GM11168 (cell line): ENCODE measurements around the gene SESN1.
"Not testable (repeated sequence)": the region's sequence is repeated elsewhere in the genome, so short reads cannot be mapped to it uniquely, and the experiment has no call there.

Source experiments
- in situ Hi-C: fragments of 300-500 bp; cut with MboI; formaldehyde crosslinking; loops from one replicate; pipeline ENCODE4 v1.12.0; 2022; ENCODE audit warnings: low sequenced_read_pairs; ENCODE audit not compliant: unreplicated experiment

Gene SESN1

GRCh38 chr6:109095835-109096084 lies 1.1 kb upstream of the SESN1 start:
- in situ Hi-C loops, result no loop called here

- in situ Hi-C loops, result no loop called here
Observed at GRCh38 chr6:109095036-109095834, 589 bp upstream of the SESN1 start, which contains the start of gene CEP57L1. TSS of gene CEP57L1 (plus strand) at chr6:109095507. CDS start at chr6:109145222, 49,715 bp downstream.

DNA sequence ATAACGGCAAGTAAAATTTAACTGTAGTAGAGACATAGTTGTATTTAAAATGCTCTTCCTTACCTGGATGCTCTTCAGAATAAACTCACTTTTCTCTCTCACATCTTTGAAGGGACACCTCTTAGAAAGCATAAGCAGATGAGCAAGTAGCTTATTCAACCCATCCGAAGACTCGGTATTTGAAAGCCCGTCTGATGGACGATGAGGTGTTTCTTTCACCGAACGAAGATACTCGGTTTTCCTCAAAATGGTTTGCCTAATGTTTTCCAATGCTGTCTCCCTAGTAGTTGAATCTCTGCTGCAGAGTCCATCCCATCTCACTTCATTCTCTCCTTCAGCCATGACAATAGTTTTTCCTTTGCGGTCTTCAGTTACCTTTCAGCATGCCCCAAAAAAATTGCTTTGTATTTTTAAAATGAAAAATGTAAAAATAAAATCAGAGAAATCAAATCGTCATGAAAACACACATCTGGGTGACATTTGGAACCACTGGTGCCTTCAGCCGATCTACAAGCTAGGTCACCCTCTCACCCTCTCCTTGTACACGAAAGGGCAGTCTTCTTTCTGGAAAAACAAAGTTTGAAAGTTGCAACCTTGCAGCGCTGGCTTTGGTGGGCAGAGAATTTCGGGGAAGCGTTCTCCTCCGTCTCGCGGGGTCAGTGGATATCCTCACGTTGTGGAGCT lies 772 bp downstream of the SESN1 start:
- in situ Hi-C loops, result no loop called here

DNA sequence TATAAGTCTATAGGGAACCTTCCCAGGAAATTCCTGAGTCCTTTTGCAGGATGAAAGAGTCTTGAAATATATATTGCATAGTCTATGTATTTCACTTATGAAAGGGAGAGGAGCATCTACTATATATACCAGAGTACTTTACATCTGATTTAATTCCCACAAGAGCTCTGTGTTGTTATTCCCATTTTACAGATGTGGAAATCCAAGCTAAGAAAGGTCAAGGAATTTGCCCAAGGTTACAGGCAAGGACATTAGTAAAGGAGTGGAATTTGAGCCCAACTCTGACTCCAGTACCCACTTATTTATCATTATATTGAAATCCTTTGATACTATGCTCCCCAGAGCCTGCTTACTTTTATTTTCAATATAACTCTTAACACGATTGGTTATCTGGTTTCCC lies 2.6 kb downstream of the SESN1 start:
- in situ Hi-C loops, result no loop called here

GRCh38 chr6:109091314-109092024 lies 3.2 kb downstream of the SESN1 start:
- in situ Hi-C loops, result no loop called here

GRCh38 chr6:109088995-109089394 lies 5.7 kb downstream of the SESN1 start:
- in situ Hi-C loops, result no loop called here

GRCh38 chr6:109087661-109088264 lies 6.9 kb downstream of the SESN1 start:
- in situ Hi-C loops, result no loop called here

- in situ Hi-C loops, result not testable (repeated sequence)
Observed at GRCh38 chr6:109084146-109084545, 10.5 kb downstream of the SESN1 start.

GRCh38 chr6:109083657-109084056 lies 11.0 kb downstream of the SESN1 start:
- in situ Hi-C loops, result no loop called here

GRCh38 chr6:109082188-109082577 lies 12.5 kb downstream of the SESN1 start:
- in situ Hi-C loops, result no loop called here

DNA sequence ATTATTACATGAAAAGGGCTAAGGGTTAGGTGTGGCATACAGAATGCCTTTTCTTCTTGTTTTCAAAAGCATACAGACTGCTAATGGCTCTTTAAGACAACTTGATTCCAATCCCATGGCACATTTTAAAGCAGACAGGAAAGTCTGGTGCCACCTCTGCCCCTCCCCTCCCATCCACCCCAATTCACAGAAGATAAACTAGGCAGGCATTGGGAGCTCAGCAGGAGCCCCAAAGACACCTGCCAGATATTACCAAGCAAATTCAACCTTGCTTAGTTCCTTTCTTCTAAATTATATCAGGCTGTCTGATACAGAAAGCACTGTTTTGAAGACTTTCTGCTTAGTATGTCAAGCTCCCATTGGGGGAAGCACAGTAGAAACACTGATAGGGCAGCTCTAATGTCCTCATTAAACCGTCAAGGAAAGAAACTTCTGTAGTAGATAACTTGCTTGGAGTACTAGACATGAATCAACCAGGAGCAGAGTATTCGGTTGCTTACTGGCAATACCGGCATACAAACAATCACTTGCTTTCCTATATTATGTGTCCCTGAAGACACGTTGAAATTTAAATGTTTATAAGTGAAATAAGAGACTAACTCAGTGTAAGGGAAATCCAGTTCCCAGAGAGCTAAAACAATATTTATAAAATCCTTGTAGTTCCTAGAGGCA lies 13.0 kb downstream of the SESN1 start:
- in situ Hi-C loops, result no loop called here

GRCh38 chr6:109081026-109081425 lies 13.6 kb downstream of the SESN1 start:
- in situ Hi-C loops, result no loop called here

DNA sequence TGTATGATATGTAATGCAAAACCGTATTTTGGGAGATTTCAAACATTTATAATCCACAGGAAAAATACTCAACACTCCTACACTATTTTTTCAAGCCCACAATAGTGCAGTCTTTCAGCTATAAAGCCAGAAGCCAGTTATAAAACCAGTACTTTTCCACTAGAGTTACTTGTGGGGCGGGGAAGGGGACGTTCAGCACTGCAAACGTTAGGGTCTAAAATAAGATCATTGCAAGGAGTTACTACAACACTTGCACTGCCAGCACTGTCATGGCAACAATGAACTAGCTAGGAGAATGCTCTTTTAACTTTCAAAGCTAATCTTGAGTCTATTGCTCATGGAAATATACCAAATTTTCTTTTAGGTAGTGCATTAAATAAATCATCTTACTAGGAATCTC lies 14.7 kb downstream of the SESN1 start:
- in situ Hi-C loops, result no loop called here

GRCh38 chr6:109076377-109076776 lies 18.3 kb downstream of the SESN1 start:
- in situ Hi-C loops, result no loop called here

GRCh38 chr6:109075934-109076333 lies 18.7 kb downstream of the SESN1 start:
- in situ Hi-C loops, result no loop called here

GRCh38 chr6:109074133-109074415 lies 20.6 kb downstream of the SESN1 start:
- in situ Hi-C loops, result no loop called here

GRCh38 chr6:109073344-109074132 lies 21.1 kb downstream of the SESN1 start:
- in situ Hi-C loops, result no loop called here

GRCh38 chr6:109071125-109071917 lies 23.3 kb downstream of the SESN1 start:
- in situ Hi-C loops, result no loop called here

DNA sequence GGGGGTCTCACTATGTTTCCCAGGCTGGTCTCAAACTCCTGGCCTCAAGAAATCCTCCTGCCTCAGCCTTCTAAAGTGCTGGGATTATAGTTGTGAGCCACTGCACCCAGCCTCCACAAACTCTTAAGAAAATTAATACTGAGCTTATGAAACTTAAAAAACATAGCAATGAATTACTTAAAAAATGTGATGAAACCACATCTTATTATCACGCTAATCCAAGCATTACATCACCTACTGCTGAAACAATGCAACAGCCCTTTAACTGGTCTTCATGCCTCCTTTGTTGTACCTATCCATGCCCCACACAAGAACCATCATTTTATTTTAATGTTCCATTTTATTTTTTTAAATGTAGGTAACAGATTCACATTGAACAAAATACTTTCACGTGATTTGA lies 24.9 kb downstream of the SESN1 start:
- in situ Hi-C loops, result loop anchor here (5.0 kb wide), 1 partner anchor 532 kb away; no protein-coding TSS in a partner anchor
